Stimulated activated CD4-positive, alpha-beta T cell treated with anti-CD3 and anti-CD28 coated beads, Interleukin-4, amount 100 ng/mL, for 24 hours (primary cell): ENCODE measurements around the gene RAPGEF3.

Source experiments
- DNase-seq: peaks from one replicate; pipeline ENCODE4 v3.0.0-alpha.2; 2020

The RAPGEF3 gene

DNA sequence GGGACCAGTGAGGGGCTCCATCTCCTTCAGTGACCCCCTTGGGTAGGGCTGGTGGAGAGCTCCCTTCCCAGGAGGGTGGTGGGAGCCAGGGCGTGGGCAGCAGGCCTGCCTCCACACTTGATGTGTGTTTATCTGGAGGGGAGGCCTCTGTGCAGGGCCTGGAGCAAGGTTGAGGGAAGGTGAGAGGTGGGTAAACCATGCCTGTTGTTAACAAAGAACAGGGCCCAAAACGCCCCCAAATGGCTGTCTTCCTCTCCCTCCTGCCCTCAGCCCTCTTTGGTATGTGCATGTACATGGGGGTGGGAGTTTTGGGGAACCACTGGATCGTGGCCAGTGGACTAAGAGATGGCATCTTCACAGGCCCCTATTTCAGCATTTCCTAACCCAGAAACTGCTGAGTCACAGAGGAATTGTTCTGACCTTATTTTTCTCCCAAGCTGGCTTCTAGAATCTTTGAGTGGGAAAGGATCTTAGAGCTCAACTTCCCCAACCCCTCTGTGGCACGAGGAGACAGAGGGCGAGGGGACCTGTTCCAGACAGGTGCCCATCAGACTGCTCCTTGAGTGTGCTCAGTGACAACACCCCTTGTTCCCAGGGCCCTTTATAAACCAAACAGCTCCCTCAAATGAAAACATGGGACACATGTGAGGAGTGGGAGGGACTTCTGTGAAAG, 17.9 kb upstream of the RAPGEF3 start:
- no peak for DNase-seq

DNA sequence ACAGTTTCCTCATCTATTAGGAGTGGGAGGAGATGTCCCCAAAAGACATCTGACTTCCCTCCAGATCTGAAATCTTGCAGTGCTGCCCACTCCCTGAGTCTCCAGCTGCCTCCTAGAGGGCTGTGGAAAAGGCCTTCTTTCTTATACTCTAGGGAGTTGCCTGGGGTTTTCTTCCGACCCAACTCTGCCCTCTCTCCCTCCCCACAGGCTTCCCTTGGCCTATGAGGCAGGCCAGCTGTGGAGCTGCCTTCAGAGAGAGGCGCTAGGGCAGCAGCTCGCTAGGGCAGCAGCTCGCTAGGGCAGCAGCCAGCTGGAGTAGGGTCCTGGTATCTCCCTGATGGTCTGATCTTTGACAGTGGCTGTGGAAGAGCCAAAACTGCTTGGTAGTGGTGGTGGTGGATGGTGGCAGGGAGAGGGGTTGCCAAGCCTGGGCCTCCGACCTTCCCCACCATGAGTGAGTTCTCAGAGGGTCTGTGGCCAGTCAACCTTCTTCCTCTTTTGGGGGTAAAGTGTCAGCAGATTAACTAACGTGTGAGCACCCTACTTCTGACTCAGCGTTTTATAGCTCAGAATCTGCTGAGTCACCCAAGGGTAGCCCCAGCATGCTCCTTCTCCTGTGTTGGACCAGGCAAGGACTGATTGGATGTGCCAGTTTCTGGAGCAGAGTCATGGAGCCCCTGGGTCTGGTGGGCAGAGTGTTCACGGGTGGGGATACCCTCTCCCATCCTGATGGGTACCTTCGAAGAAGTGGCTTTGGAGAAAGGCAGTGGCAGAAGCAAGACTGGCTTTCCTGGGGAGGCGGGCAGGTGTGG, 16.6 kb upstream of the RAPGEF3 start:
- no peak for DNase-seq

DNA sequence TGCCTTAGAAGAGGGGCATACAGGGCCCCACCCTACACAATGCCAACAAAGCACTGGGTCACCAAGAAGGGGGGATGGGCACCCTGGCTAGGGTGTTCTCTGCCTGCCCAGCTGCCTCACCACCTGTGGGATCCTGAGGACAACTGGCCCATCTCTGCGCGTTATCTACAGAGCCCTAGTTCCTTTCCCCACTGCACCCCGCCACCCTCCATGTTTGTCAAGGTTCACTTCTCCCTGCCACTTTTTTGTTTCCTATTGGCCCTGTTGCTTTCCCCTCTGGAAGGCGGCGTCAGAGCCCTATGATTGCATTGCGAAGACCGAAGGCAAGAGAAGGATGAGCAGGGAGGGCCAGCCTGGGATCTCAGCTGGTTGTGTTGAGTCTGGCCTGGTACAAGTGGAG, 16.0 kb upstream of the RAPGEF3 start:
- DNase-seq: no peak

DNA sequence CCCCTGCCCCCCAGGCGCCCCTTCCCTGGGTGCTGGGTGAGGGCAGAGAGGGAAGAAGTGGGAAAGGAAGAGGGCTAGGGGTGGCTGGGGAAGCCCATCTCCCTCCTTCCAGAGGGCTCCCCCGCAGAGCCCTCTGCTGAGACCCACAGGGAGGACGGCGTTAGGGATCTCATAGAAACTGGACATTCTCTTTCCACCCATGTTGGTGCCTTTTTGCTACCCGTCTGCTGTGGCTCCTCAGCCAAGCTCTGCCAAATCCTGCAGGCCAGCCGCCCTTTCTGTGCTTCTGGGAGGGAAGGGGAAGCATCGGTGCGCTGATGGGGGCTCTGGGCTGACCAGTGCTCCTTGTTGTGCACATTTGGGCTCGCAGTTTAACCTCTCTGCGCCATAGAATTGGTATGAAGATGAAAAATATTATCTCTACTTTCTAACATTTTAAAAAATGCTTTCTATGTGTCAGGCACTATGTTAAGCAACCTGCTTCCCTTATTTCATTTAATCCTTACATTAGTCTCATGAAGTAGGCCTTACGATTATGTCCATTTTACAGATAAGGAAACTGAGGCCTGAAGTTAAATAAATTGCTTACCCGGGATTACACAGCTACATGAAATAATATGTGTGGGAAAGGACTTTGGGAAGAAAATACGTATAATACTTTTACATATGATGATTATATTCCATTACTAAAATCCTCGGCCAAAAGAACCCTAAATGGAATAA, 15.3 kb upstream of the RAPGEF3 start:
- no peak for DNase-seq

DNA sequence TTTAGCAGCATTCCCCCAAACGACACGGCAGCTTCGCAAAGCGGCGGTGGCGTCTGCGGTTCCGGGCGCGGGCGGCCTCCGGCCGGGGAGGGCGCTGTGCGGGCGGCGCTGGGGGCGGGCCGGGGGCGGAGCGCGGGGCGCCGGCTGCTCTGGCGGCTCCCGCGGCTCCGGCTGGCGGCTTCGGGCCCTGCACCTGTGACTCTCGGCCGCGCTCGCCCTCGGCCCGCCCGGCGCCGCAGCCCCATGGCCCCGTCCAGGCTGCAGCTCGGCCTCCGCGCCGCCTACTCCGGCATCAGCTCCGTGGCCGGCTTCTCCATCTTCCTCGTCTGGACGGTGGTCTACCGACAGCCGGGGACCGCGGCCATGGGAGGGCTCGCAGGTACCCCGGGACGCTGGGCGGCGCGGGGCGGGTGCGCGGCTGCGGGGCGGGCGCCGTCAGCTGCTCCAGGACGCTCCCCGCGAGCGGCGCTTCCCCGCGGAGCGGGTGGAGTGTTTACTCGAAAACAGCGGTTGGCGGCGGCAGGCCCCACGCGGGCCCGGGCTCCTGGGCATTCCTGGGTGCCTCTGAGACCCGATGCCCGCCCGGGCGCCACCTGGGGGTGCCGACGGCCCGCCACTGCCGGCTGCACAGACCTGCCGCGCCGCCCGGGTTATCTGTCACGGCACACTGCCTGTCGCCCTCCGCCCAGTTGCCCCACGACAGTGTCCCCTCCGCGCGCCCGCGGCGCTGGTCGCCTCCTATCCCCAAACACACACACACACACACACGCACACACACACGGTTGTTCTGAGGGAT, 14.6 kb upstream of the RAPGEF3 start, which contains the start of gene SLC48A1:
Gene SLC48A1, plus strand, starts transcription at position 177 of the 796 bp plus-strand sequence. Its CDS starts 67 bp downstream, at position 244.
- DNase-seq: peak; percentile 62

DNA sequence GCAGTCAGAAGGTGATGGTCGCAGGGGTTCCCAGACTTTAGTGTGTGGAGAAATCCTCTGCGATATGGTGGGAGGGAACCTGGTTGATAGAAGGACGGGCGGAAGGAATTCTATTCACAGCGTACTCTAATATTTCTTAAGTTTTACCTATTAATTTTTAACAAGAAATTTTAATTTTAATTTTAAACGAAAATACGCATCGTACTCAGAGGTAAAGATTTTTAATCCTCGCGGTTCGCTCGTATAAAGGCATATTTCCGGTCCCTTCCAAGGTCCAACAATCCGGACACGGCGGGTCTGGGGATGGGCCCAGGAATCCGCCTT, 14.0 kb upstream of the RAPGEF3 start:
- no peak for DNase-seq

DNA sequence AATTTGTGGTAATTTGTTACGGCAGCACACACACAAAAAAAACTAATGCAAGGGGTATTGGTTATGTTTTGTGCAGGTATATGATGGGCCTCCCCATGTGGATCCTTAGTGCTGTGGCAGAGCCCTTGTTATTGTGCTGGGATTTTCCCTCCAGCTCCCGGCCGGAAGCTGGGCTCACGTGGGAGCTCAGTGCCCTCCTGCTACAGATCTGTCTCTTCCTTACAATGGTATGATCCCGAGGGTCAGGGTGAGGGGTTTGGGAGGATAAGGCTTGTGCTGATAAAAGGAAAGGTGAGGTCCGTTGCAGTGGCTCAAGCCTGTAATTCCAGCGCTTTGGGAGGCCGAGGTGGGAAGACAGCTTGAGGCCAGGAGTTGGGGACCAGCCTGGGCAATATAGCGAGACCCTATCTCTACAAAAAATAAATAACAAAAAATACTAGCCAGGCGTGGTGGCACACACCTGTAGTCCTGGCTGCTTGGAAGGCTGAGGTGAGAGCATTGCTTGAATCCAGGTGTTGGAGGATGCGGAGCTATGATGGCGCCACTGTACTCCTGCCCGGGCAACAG, 13.5 kb upstream of the RAPGEF3 start:
- DNase-seq: no peak

DNA sequence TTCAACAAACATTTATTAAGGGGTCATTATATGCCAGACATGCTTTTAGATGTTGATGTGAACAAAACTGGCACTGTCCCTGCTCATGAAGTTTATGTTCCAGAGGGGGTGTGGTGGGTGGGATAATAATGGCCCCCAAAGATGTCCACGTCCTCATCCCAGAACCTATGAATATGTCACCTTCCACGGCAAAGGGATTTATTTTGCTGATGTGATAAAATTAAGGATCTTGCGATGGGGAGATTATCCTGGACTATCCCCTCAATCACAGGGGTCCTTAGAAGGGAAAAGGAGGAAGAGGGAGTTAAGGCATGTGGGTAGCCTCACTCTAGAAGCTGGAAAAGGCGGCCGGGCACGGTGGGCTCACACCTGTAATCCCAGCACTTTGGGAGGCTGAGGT, 12.6 kb upstream of the RAPGEF3 start:
- no peak for DNase-seq

DNA sequence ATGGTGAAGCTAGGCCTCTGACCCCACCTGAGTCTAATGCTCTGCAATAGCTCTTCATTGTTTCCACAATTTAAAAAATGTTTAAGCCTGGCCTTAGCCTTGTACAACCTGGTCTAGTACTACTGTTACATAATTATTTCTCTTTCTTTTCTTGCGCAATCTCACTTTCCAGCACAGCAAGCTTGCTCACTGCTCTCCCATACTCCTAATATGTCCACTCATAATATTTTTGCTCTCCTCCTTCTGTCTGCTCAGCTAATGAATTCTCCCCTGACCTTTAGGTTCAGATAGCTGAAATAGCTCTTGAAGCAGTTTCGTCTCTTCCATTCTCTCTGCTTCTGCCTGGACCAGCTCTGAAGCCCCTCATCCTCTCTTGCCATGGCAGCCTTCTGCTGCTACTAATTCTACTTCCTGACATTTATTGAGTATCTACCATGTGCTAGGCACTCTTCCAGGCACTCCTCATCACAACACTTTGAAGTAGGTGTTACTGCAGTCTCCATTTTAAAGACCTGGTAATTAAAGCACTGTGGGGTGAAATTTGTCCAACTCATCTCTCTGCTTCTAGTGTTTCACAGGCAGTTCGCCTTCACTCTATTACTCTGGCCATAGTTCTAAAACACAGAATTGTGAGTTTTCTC, 11.5 kb upstream of the RAPGEF3 start:
- DNase-seq: no peak

DNA sequence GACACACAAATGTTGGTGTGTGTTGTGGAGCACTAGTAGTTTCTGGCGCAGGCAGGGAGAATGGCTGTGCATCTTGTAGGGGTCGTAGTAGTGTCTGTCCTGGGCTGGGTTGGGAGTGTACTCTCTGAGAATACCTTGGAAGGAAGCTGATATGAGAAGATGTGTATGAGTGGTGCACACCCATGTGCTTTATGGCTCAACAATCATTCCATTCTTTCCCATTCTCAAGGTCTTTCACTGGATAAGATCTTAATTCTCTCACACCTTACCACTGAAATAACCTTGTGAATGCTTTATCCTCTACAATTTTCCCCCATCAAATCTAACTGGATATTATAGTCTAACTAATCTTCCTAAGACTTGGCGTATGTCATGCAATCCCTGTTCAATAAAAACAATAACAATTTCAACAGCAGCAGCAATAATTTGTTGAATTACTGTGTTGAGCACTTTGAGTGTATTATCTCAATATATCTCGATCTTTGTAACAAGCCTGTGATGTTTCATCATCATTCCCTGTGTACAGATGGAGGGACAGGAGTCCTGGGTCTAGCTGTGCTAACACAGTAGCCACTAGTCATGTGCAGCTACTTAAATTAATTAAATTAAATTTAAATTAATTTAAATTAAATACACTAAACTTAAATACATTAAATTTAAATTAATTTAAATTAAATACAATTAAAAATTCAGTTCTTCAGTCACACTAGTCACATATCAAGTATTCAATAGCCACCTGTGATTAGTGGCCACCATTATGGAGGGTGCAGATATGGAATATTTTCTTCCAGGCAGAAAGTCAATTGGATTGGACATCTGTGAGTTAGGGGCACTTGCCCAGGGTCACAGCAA, 10.8 kb upstream of the RAPGEF3 start:
- no peak for DNase-seq

- DNase-seq: no peak
These were observed 9.7 kb upstream of the RAPGEF3 start for GRCh38 chr12:47768323-47768811.

DNA sequence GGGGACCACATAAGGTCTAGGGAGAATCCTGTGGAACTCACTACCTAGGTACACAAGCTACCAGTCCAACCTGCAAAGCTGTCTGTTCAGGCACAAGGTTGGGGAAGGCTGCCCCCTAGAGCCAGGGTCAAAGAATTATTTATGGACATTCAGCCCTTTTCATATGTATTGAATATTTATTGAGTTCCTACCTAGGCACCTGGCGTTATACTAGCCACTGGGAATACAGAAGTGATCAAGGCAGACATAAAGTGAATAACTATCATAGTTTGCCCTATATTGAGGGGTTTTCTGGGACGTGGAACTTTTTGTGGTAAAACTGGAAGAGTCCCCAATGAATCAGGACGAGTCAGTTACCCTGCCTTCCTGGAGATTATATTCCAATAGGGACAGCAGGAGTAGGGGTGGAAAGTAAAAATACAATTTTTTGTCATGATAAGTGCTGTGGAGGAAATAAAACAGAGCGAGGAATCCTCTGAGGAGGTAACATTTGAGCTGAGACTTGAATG, 8.6 kb upstream of the RAPGEF3 start:
- peak; percentile 81 for DNase-seq

DNA sequence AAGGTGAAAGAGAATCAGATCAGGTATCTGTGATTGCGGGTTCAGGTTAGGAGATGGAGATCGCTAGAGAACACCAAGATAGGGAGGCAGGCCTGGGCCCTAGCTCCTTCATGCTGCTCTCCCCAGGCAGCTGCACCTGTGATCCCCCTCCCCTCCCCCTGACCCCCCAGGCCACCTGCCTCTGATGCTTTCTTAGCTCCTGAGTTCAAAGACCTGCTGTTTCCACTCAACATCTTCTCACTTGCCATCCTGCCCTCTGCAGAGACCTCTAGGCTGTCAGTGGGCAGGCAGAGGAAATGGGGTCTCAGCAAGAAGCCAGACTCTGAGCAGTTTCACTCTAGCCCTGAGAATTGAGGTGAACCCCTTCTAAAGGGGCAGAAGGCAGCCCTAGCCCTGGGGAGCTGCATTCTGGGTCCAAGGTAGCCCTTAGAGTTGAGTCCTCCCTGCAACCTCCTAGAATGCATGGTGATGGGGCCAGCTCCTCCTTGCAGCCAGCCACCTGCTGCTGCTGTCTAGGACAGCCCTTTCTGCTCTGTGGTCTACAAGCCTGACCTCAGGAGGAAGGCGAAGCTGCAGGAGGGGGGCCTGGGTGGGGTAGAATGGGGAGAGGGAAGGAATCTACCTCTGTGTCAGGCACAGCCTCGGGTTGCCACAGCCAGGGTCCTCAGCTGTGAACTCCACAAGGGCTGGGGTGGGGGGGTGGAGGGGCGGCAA, 8.0 kb upstream of the RAPGEF3 start:
- no peak for DNase-seq

- no peak for DNase-seq
These were observed 5.0 kb upstream of the RAPGEF3 start for GRCh38 chr12:47763481-47764346.

- no peak for DNase-seq
These were observed 4.3 kb upstream of the RAPGEF3 start for GRCh38 chr12:47762850-47763465.

- DNase-seq: no peak
These were observed 171 bp downstream of the RAPGEF3 start for GRCh38 chr12:47758584-47758833.

GRCh38 chr12:47757840-47758583, 668 bp downstream of the RAPGEF3 start:
- no peak for DNase-seq

- no peak for DNase-seq
These were observed 1.3 kb downstream of the RAPGEF3 start for GRCh38 chr12:47757364-47757839.
